Endodermal cell (in vitro differentiated cells): Measurements from ENCODE around the gene ZBTB40. TPM values are rescaled to one million over a fixed set of nuclear protein-coding genes. Genes with fewer than 3 reads are reported as not detected.
A peak's percentile ranks its signal among the peaks of the same experiment; 100 is the strongest.

Experiments
- DNase-seq: peaks from one replicate; pipeline ENCODE4 v3.0.0-alpha.2; 2017
- H3K27ac ChIP-seq: 2 replicates; pipeline ENCODE4 v1.5.1; 2013; ENCODE audit warnings: mild to moderate bottlenecking, low read depth, low read length, moderate library complexity
- H3K27me3 ChIP-seq: 2 replicates; pipeline ENCODE4 v1.6.1; 2013; ENCODE audit warnings: mild to moderate bottlenecking, low read length, moderate library complexity; ENCODE audit not compliant: insufficient read depth, control insufficient read depth, poor library complexity, severe bottlenecking
- H3K36me3 ChIP-seq: 2 replicates; pipeline ENCODE4 v1.7.0; 2013; ENCODE audit warnings: mild to moderate bottlenecking, low read length, moderate library complexity; ENCODE audit not compliant: control insufficient read depth, insufficient read depth
- H3K4me1 ChIP-seq: one replicate; pipeline ENCODE4 v1.7.0; 2013; ENCODE audit warnings: low read length; ENCODE audit not compliant: control insufficient read depth, insufficient read depth
- H3K4me3 ChIP-seq: 2 replicates; pipeline ENCODE4 v1.5.1; 2013; ENCODE audit warnings: mild to moderate bottlenecking, low read length, moderate library complexity
- H3K9ac ChIP-seq: 2 replicates; pipeline ENCODE4 v1.6.1; 2013; ENCODE audit warnings: mild to moderate bottlenecking, low read length, moderate library complexity; ENCODE audit not compliant: poor library complexity, severe bottlenecking; ENCODE audit errors: extremely low read depth
- H3K9me3 ChIP-seq: 2 replicates; pipeline ENCODE4 v1.6.1; 2013; ENCODE audit warnings: mild to moderate bottlenecking, low read length, moderate library complexity; ENCODE audit not compliant: control insufficient read depth
- H3K27ac Mint-ChIP-seq: 2 replicates; pipeline ENCODE4 v1.8.0; 2020; ENCODE audit warnings: mixed read lengths
- H3K27me3 Mint-ChIP-seq: 2 replicates; pipeline ENCODE4 v1.8.0; 2021; ENCODE audit warnings: mild to moderate bottlenecking, mixed read lengths; ENCODE audit not compliant: insufficient read depth
- H3K36me3 Mint-ChIP-seq: 2 replicates; pipeline ENCODE4 v1.8.0; 2020; ENCODE audit warnings: low read depth, mixed read lengths
- H3K4me1 Mint-ChIP-seq: 2 replicates; pipeline ENCODE4 v1.8.0; 2020; ENCODE audit warnings: mixed read lengths
- H3K4me3 Mint-ChIP-seq: 2 replicates; pipeline ENCODE4 v1.8.0; 2020; ENCODE audit warnings: mild to moderate bottlenecking, moderate library complexity, mixed read lengths
- H3K9me3 Mint-ChIP-seq: 2 replicates; pipeline ENCODE4 v1.8.0; 2020; ENCODE audit warnings: mild to moderate bottlenecking, mixed read lengths
- WGBS, 2 experiments: methylation state at CpG; one replicate each; pipeline versions ENCODE4 v1.1.5 to v1.1.7; 2013; ENCODE audit warnings: missing lambda C conversion rate in 2 of 2, mixed read lengths in 1 of 2; ENCODE audit not compliant: insufficient coverage in 1 of 2, insufficient read length in 1 of 2; 5-methylcytosine and 5-hydroxymethylcytosine counted together
- total RNA-seq, 2 donors: library from RNA; stranded (reverse); fragmentation: NEBNext Ultra II Directional in 1 of 2; extraction: Animal tissue kit (Norgen Biotek cat#: 25700) in 1 of 2; gene quantifications; 2 replicates in 1 of 2; 3 replicates in 1 of 2; pipeline ENCODE4 v1.2.1, GENCODE V29; 2021
- TF ChIP-seq, protein P1 (sequence below): fragments of 200-600 bp; sonication (generic); conservative IDR thresholded peaks from 2 replicates; pipeline ENCODE4 v1.5.0; 2021; ENCODE audit warnings: antibody characterized with exemption, mild to moderate bottlenecking

Gene ZBTB40
- total RNA-seq, 2 donors from 2014 or later, result 18.5 to 29.7 TPM

- no peak overlapping the region for H3K27ac ChIP-seq
- Mint-ChIP-seq H3K9me3 (no peaks in the 10 kb centered on the region), H3K27me3 (no peaks in the 10 kb centered on the region), H3K36me3 (no peaks in the 10 kb centered on the region), H3K27ac (peak overlapping the region; percentile 44), H3K4me1 (no peaks in the 10 kb centered on the region), H3K4me3 (no peak overlapping the region)
- H3K9me3 ChIP-seq, result no peaks in the 10 kb centered on the region
- H3K27me3 ChIP-seq, result no peaks in the 10 kb centered on the region
- no peak for DNase-seq
- 86 to 89% methylated on average over 11 to 12 of the region's 13 CpGs for WGBS, 2 experiments
- H3K4me3 ChIP-seq, result no peak overlapping the region
- no peaks in the 10 kb centered on the region for H3K36me3 ChIP-seq
- no peaks in the 10 kb centered on the region for H3K4me1 ChIP-seq
- TF ChIP-seq, protein P1, sequence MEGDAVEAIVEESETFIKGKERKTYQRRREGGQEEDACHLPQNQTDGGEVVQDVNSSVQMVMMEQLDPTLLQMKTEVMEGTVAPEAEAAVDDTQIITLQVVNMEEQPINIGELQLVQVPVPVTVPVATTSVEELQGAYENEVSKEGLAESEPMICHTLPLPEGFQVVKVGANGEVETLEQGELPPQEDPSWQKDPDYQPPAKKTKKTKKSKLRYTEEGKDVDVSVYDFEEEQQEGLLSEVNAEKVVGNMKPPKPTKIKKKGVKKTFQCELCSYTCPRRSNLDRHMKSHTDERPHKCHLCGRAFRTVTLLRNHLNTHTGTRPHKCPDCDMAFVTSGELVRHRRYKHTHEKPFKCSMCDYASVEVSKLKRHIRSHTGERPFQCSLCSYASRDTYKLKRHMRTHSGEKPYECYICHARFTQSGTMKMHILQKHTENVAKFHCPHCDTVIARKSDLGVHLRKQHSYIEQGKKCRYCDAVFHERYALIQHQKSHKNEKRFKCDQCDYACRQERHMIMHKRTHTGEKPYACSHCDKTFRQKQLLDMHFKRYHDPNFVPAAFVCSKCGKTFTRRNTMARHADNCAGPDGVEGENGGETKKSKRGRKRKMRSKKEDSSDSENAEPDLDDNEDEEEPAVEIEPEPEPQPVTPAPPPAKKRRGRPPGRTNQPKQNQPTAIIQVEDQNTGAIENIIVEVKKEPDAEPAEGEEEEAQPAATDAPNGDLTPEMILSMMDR, result no peak
- H3K9ac ChIP-seq, result no peak overlapping the region
These were observed 44.7 kb upstream of the ZBTB40 start for GRCh38 chr1:22406722-22407495.

DNA sequence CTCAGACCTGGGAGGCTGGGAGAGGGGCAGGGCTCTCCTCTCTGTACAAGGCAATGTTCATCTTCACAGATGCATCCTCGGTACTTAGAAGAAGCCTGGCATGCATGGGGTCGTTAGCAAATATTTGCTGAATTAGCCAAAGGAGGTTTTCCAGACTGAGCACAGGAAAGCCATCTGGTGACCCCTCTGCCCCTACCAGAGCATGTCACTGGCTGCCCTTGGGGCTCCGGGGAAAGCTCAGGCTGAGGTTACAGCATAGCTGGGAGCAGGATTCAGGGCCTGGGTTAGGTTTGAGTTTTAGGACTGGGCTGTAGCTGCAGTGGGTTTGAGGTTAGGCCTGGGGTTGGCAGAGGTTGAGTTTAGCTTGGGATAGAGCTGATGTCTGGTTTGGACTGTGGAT, 43.4 kb upstream of the ZBTB40 start:
- no peak for DNase-seq
- TF ChIP-seq, protein P1, result no peak
- H3K27ac Mint-ChIP-seq, result no peak overlapping the region
- Histone ChIP-seq H3K9ac (no peak overlapping the region), H3K27ac (no peak overlapping the region), H3K4me3 (no peak overlapping the region), H3K9me3 (no peaks in the 10 kb centered on the region), H3K36me3 (no peaks in the 10 kb centered on the region), H3K4me1 (no peaks in the 10 kb centered on the region), H3K27me3 (no peaks in the 10 kb centered on the region)
- no peak overlapping the region for H3K4me3 Mint-ChIP-seq
- 88 to 93% methylated on average over 2 to 3 of the region's 3 CpGs for WGBS, 2 experiments
- H3K27me3 Mint-ChIP-seq, result no peaks in the 10 kb centered on the region
- H3K9me3 Mint-ChIP-seq, result no peaks in the 10 kb centered on the region
- no peaks in the 10 kb centered on the region for H3K36me3 Mint-ChIP-seq
- H3K4me1 Mint-ChIP-seq, result peaks cover 6% of the 10 kb centered on the region

GRCh38 chr1:22410401-22410800, 41.2 kb upstream of the ZBTB40 start:
- Mint-ChIP-seq H3K36me3 (no peaks in the 10 kb centered on the region), H3K9me3 (no peaks in the 10 kb centered on the region), H3K4me3 (no peak overlapping the region), H3K27ac (no peak overlapping the region), H3K4me1 (peaks cover 10% of the 10 kb centered on the region), H3K27me3 (no peaks in the 10 kb centered on the region)
- Histone ChIP-seq H3K4me1 (no peaks in the 10 kb centered on the region), H3K9ac (no peak overlapping the region), H3K4me3 (no peak overlapping the region), H3K9me3 (no peaks in the 10 kb centered on the region), H3K36me3 (no peaks in the 10 kb centered on the region), H3K27ac (no peak overlapping the region), H3K27me3 (no peaks in the 10 kb centered on the region)
- no peak for DNase-seq
- TF ChIP-seq, protein P1, result no peak
- WGBS, 2 experiments, result 96 to 100% methylated on average over 2 to 3 of the region's 3 CpGs
